K562 (cell line): ENCODE measurements around the gene PRRC2B. TPM values are rescaled to one million over a fixed set of nuclear protein-coding genes. Genes with fewer than 3 reads are reported as not detected.

Source experiments
- BCLAF1 ChIP-seq, 2 experiments: fragments of 450-650 bp in 1 of 2; IDR thresholded peaks; 2 replicates each; pipeline ENCODE4 v1.6.1; 2011 to 2017; ENCODE audit warnings: low read depth in 2 of 2, antibody characterized with exemption in 1 of 2, borderline replicate concordance in 1 of 2, low read length in 1 of 2, mild to moderate bottlenecking in 1 of 2, mixed read lengths in 1 of 2; ENCODE audit not compliant: control insufficient read depth in 1 of 2
- polyA plus RNA-seq, 8 experiments: library from polyadenylated mRNA; depleted of rRNA in 4 of 8; stranded (reverse) in 5 of 8; unstranded in 3 of 8; fragments of >200 nt; fragmentation: Nextera tagmentation in 2 of 8; fragmentation: Illumina TruSeq in 1 of 8; extraction: Ambion mirVana in 2 of 8; extraction: Trizol in 1 of 8; gene quantifications; 2 replicates each; pipeline versions ENCODE4 v1.2.1 to v1.2.3, GENCODE V29; 2011 to 2014; ENCODE audit warnings: inconsistent platforms in 1 of 8, missing spikeins in 1 of 8
- total RNA-seq, 7 experiments: library from RNA; depleted of rRNA in 6 of 7; stranded (reverse); fragments of >200 nt in 6 of 7; fragmentation: Illumina TruSeq in 2 of 7; extraction: Trizol in 2 of 7; gene quantifications; 2 replicates each; pipeline versions ENCODE4 v1.2.1 to v1.2.3, GENCODE V29; 2011 to 2021; ENCODE audit warnings: low replicate concordance in 1 of 7
- TF ChIP-seq, protein P1 (sequence below), 2 experiments: fragments of 450-650 bp in 1 of 2; sonication (generic) in 1 of 2; formaldehyde crosslinking in 1 of 2; IDR thresholded peaks; 2 replicates each; pipeline versions ENCODE4 v1.7.1 to v1.9.0; 2016 to 2022; ENCODE audit warnings: inconsistent platforms in 1 of 2, mild to moderate bottlenecking in 1 of 2, missing genetic modification reagents in 1 of 2

The PRRC2B gene
- total and polyA plus RNA-seq, 9 of the 15 experiments (the other 6 are each of a cell fraction or from before 2014, with no cell fraction given): 0.34 to 125 (median 30.9) TPM

- TF ChIP-seq, protein P1, sequence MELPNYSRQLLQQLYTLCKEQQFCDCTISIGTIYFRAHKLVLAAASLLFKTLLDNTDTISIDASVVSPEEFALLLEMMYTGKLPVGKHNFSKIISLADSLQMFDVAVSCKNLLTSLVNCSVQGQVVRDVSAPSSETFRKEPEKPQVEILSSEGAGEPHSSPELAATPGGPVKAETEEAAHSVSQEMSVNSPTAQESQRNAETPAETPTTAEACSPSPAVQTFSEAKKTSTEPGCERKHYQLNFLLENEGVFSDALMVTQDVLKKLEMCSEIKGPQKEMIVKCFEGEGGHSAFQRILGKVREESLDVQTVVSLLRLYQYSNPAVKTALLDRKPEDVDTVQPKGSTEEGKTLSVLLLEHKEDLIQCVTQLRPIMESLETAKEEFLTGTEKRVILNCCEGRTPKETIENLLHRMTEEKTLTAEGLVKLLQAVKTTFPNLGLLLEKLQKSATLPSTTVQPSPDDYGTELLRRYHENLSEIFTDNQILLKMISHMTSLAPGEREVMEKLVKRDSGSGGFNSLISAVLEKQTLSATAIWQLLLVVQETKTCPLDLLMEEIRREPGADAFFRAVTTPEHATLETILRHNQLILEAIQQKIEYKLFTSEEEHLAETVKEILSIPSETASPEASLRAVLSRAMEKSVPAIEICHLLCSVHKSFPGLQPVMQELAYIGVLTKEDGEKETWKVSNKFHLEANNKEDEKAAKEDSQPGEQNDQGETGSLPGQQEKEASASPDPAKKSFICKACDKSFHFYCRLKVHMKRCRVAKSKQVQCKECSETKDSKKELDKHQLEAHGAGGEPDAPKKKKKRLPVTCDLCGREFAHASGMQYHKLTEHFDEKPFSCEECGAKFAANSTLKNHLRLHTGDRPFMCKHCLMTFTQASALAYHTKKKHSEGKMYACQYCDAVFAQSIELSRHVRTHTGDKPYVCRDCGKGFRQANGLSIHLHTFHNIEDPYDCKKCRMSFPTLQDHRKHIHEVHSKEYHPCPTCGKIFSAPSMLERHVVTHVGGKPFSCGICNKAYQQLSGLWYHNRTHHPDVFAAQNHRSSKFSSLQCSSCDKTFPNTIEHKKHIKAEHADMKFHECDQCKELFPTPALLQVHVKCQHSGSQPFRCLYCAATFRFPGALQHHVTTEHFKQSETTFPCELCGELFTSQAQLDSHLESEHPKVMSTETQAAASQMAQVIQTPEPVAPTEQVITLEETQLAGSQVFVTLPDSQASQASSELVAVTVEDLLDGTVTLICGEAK (IDR thresholded peaks at IDR 0.05): peak; percentile 54; the same call in 1 of the 2 replicates
- TF ChIP-seq, protein P1 (CRISPR knock-in tag; IDR thresholded peaks at IDR 0.05): no peak
- TF ChIP-seq BCLAF1 (IDR thresholded peaks at IDR 0.05; ENCODE audit: borderline replicate concordance in 1 of 2, control insufficient read depth in 1 of 2, low read depth in 2 of 2, low read length in 1 of 2): no peak
These were observed 4.3 kb downstream of the PRRC2B start (continued) for GRCh38 chr9:131398204-131398603.
